MCF 10A (cell line): Measurements from ENCODE around the gene FAM53A. TPM values are rescaled to one million over a fixed set of nuclear protein-coding genes. Genes with fewer than 3 reads are reported as not detected.
"Not testable (repeated sequence)": the region's sequence is repeated elsewhere in the genome, so short reads cannot be mapped to it uniquely, and the experiment has no call there.

Source experiments
- BruUV-seq: library from RNA; stranded (reverse); fragments of 400-500 nt; replicated peaks from 2 replicates; lab custom pipeline; 2021; lab: Mats Ljungman, UMichigan
- CTCF ChIA-PET: fragments of 300-600 bp; sonication (Branson Sonifier 250); formaldehyde crosslinking; extraction: SDS; loops from one replicate; lab custom pipeline; 2021; ENCODE audit warnings: antibody characterized with exemption, inconsistent platforms; lab: Yijun Ruan, JAX
- POLR2A ChIA-PET: fragments of 300-600, 350-650 bp; sonication (Branson Sonifier 250); formaldehyde crosslinking; extraction: SDS; loops from one replicate; lab custom pipeline; 2020; ENCODE audit warnings: antibody characterized with exemption, inconsistent platforms; lab: Yijun Ruan, JAX
- DNase-seq: peaks from one replicate; pipeline ENCODE4 v3.0.0-alpha.2; 2018; ENCODE audit not compliant: unreplicated experiment
- H3K27ac Mint-ChIP-seq: one replicate; pipeline ENCODE4 v1.8.0; 2022; ENCODE audit warnings: mild to moderate bottlenecking, low read depth, mixed read lengths; ENCODE audit not compliant: unreplicated experiment
- H3K27me3 Mint-ChIP-seq: one replicate; pipeline ENCODE4 v1.8.0; 2022; ENCODE audit warnings: mixed read lengths; ENCODE audit not compliant: insufficient read depth, unreplicated experiment
- H3K36me3 Mint-ChIP-seq: one replicate; pipeline ENCODE4 v1.8.0; 2022; ENCODE audit warnings: mild to moderate bottlenecking, moderate library complexity, mixed read lengths; ENCODE audit not compliant: insufficient read depth, unreplicated experiment
- H3K4me1 Mint-ChIP-seq: one replicate; pipeline ENCODE4 v1.8.0; 2022; ENCODE audit warnings: mixed read lengths; ENCODE audit not compliant: insufficient read depth, unreplicated experiment
- H3K4me3 Mint-ChIP-seq: one replicate; pipeline ENCODE4 v1.8.0; 2022; ENCODE audit warnings: mild to moderate bottlenecking, moderate library complexity, mixed read lengths; ENCODE audit not compliant: unreplicated experiment
- H3K9me3 Mint-ChIP-seq: one replicate; pipeline ENCODE4 v1.8.0; 2022; ENCODE audit warnings: mixed read lengths; ENCODE audit not compliant: unreplicated experiment
- intact Hi-C: fragments of 100-400 bp; cut with micrococcal nuclease; formaldehyde crosslinking; loops from 2 replicates; pipeline ENCODE4 v1.14.1; 2022
- total RNA-seq: library from RNA; stranded (reverse); gene quantifications from 2 replicates; pipeline ENCODE4 v1.2.3, GENCODE V29; 2022
- TF ChIP-seq, protein P1 (sequence below): fragments of 200-600 bp; IDR thresholded peaks from one replicate; pipeline ENCODE4 v1.8.0; 2022; ENCODE audit warnings: antibody characterized with exemption, mild to moderate bottlenecking; ENCODE audit not compliant: unreplicated experiment

Gene FAM53A
- total RNA-seq, 1 experiment from 2014 or later: 6.6 TPM

DNA sequence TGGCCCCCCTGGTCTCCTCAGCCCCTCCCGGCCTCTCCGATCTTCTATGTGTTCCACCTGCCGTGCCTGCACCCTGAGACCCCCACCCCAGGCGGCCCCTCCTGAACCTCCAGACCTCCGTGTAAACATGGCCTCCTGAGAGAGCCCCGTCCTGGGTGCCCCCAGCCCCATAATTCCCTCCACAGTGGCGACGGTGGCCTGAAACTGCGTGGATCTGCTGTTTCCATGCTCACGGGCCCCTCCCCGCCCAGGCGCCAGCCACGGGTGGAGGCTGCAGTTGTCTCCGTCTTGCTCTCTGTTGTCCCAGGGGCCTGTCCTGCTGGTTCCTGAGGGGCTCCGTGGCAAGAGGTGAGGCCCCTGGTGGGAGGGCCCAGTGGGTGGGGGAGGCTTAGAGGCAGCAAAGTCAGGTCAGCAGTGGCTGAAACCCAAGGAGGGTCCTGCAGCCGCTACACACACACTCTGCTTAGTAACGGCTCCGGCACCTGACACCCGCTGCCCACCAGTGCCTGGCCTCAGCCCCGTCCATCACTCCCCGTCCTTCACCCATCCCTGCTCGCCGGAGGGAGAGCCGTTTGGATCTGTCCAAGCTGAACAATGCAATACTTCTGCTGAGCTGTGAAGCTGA is 75.8 kb downstream of the FAM53A start:
- Mint-ChIP-seq H3K27ac (no peak overlapping the region), H3K27me3 (no peaks in the 10 kb centered on the region), H3K4me3 (no peak overlapping the region), H3K36me3 (no peaks in the 10 kb centered on the region), H3K9me3 (no peaks in the 10 kb centered on the region), H3K4me1 (peaks cover 15% of the 10 kb centered on the region)
- no peak for DNase-seq
- CTCF ChIA-PET: no interaction called here
- no TSS peak for BruUV-seq
- TF ChIP-seq, protein P1, sequence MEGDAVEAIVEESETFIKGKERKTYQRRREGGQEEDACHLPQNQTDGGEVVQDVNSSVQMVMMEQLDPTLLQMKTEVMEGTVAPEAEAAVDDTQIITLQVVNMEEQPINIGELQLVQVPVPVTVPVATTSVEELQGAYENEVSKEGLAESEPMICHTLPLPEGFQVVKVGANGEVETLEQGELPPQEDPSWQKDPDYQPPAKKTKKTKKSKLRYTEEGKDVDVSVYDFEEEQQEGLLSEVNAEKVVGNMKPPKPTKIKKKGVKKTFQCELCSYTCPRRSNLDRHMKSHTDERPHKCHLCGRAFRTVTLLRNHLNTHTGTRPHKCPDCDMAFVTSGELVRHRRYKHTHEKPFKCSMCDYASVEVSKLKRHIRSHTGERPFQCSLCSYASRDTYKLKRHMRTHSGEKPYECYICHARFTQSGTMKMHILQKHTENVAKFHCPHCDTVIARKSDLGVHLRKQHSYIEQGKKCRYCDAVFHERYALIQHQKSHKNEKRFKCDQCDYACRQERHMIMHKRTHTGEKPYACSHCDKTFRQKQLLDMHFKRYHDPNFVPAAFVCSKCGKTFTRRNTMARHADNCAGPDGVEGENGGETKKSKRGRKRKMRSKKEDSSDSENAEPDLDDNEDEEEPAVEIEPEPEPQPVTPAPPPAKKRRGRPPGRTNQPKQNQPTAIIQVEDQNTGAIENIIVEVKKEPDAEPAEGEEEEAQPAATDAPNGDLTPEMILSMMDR: no peak
- POLR2A ChIA-PET: no interaction called here
- intact Hi-C loops: no loop called here

DNA sequence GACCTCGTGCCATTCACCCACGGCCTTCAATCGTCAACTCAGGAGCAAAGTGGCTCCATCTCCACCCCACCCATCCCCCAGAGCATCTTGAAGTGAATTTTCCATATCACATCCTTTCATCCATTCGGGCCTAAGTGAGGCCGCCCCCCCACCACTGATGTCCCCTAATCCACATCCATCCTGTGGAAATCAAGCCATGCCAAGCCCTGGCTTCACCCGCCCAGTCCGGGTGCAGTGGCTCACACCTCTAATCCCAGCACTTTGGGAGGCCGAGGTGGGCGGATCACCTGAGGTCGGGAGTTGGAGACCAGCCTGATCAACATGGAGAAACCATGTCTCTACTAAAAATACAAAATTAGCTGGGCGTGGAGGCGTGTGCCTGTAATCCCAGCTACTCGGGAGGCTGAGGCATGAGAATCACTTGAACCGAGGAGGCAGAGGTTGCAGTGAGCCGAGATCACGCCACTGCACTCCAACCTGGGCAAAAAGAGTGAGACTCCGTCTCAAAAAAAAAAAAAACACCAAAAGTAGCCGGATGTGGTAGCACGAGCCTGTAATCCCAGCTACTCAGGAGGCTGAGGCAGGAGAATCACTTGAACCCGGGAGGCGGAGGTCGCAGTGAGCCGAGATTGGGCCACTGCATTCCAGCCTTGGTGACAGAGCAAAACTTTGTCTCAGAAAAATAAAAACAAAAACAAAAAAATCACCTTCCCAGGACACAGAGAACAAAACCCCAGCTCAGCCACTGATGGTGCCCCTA is 76.5 kb downstream of the FAM53A start:
- CTCF ChIA-PET: interaction anchor here (0.7 kb wide), 1 partner anchor 215 kb away, joined by 3 read pairs; no protein-coding TSS in a partner anchor
- not testable (repeated sequence) for H3K27ac Mint-ChIP-seq, DNase-seq

DNA sequence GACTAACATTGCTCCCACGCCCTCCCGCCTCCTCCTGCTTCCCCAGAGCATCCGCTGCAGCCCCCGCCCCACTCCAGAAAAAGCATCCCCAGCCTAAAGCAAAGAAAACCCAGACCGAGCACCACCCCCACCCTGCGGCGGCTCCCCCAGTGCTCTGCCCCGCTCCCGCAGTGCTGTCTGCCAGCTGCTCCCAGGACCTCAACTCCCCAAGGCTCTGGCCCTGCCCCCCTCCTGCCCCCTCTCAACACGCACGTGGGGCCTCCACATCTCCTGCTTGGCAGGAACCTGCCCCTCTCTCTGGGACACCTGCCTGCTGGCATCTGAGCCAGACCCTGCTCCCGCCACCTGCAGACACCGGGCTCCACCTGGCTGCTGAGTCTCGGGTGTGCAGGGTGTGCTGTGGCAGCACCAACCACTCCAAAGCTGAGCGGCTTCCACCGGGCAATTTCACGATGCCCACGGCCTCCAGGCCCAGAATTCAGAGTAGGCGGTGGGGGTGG is 79.4 kb downstream of the FAM53A start:
- ChIA-PET CTCF (interaction anchor here (0.5 to 1.2 kb wide), 5 partner anchors 46 to 795 kb away, joined by 3 to 4 read pairs (median 3); no protein-coding TSS in a partner anchor), POLR2A (no interaction called here)
- Mint-ChIP-seq H3K4me3 (no peak overlapping the region), H3K4me1 (peaks cover 19% of the 10 kb centered on the region), H3K27ac (no peak overlapping the region), H3K36me3 (no peaks in the 10 kb centered on the region), H3K9me3 (no peaks in the 10 kb centered on the region), H3K27me3 (no peaks in the 10 kb centered on the region)
- peak; percentile 7 for DNase-seq
- intact Hi-C loops: no loop called here
- no TSS peak for BruUV-seq
- TF ChIP-seq, protein P1: no peak

More for the DNA sequence above, 76.5 kb downstream of the FAM53A start:
- H3K36me3 Mint-ChIP-seq, H3K9me3 Mint-ChIP-seq, H3K27me3 Mint-ChIP-seq, H3K4me3 Mint-ChIP-seq, intact Hi-C loops, BruUV-seq, POLR2A ChIA-PET: not testable (repeated sequence)
- H3K4me1 Mint-ChIP-seq: peaks cover 19% of the 10 kb centered on the region

DNA sequence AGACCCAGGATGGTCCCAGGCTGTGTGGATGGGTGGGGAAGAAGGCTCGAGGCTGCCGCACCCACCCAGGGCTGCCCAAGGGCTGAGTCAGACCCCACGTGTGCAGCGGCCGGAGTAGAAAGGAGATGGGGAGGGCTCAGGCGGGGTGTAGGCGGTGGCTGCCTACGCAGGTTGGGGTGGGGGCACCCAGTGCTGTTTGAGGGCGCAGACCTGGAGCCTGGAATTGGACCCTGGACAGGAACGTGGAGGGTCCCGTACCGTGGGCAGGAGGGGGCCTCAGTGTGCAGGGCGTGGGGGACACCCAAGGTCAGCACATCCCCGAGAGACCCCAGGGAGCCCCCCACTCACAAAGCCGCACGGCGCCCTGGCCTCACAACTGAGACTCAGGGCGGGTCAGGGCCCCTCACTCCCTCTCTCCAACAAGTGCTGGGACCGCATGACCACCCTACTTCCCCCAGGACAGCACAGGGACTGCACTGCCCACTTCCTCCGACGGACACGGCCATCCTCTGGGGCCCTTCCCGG is 79.9 kb downstream of the FAM53A start:
- H3K27ac Mint-ChIP-seq: no peak overlapping the region
- no peaks in the 10 kb centered on the region for H3K36me3 Mint-ChIP-seq
- DNase-seq: peak; percentile 8
- H3K4me1 Mint-ChIP-seq: peaks cover 19% of the 10 kb centered on the region
- ChIA-PET CTCF (interaction anchor here (0.5 to 0.7 kb wide), 2 partner anchors 637 to 795 kb away, joined by 3 read pairs; no protein-coding TSS in a partner anchor), POLR2A (no interaction called here)
- TF ChIP-seq, protein P1: no peak
- no TSS peak for BruUV-seq
- H3K9me3 Mint-ChIP-seq: no peaks in the 10 kb centered on the region
- no peak overlapping the region for H3K4me3 Mint-ChIP-seq
- H3K27me3 Mint-ChIP-seq: no peaks in the 10 kb centered on the region
- intact Hi-C loops: no loop called here
